Spleen (tissue), 7 donors: ENCODE measurements around the gene DPYD.

Source experiments
- CTCF ChIP-seq, 11 experiments: fragments of 200-600 bp in 7 of 11; fragments of 450-650 bp in 4 of 11; sonication (generic) in 4 of 11; IDR thresholded peaks in 8 of 11; conservative IDR thresholded peaks in 3 of 11; 1 replicate in 7 of 11; 2 replicates in 4 of 11; pipeline versions ENCODE4 v1.4.0 to v1.8.0; 2016 to 2021; ENCODE audit warnings: antibody characterized with exemption in 11 of 11, inconsistent platforms in 4 of 11, mild to moderate bottlenecking in 1 of 11
- POLR2A ChIP-seq, 3 donors: fragments of 450-650 bp; IDR thresholded peaks; one replicate each; pipeline ENCODE4 v1.5.1; 2017; ENCODE audit warnings: antibody characterized with exemption in 3 of 3, mild to moderate bottlenecking in 1 of 3
- POLR2AphosphoS5 ChIP-seq, 3 donors: sonication (generic); formaldehyde crosslinking; IDR thresholded peaks; one replicate each; pipeline ENCODE4 v1.5.1; 2017; ENCODE audit warnings: antibody characterized with exemption in 3 of 3
- donor health status: DM: no; HTN: no; CAD: no; lungs with moderate emphysema.
- donor health status: DM: no; HTN: no; CAD: no.
- donor health status: DM: no; HTN: no; CAD: no.

GRCh38 chr1:97123717-97124431 is 797.0 kb downstream of the DPYD start:
- TF ChIP-seq POLR2A (IDR thresholded peaks at IDR 0.05) (no peak), CTCF (IDR thresholded peaks at IDR 0.05 in 8 of 11, conservative IDR thresholded peaks at IDR 0.05 in 3 of 11) (no peak), POLR2AphosphoS5 (IDR thresholded peaks at IDR 0.05) (no peak)
